ENCODE measurements around the gene PLEKHG4B. TPM values are rescaled to one million over a fixed set of nuclear protein-coding genes. Genes with fewer than 3 reads are reported as not detected.
"Not testable (repeated sequence)": the region's sequence is repeated elsewhere in the genome, so short reads cannot be mapped to it uniquely, and the experiment has no call there.

The PLEKHG4B gene
- total and polyA plus RNA-seq, 2 experiments from 2014 or later: 9.9 to 20.1 TPM

- Histone ChIP-seq H3K9me3 (ENCODE audit: low read depth) (no peaks in the 10 kb centered on the region), H3K27me3 (no peaks in the 10 kb centered on the region), H3K4me3 (no peak overlapping the region), H3K4me1 (ENCODE audit: low read depth) (no peaks in the 10 kb centered on the region), H3K36me3 (no peaks in the 10 kb centered on the region), H3K27ac (no peak overlapping the region)
- no peak for DNase-seq (ENCODE audit: low read depth in 1 of 2, low spot score in 1 of 2)
- no peak for TF ChIP-seq CTCF (IDR thresholded peaks at IDR 0.05; ENCODE audit: low read depth, low read length)
Measured at GRCh38 chr5:163841-164240, 71.9 kb downstream of the PLEKHG4B start.

GRCh38 chr5:164244-164643, 72.3 kb downstream of the PLEKHG4B start:
- Histone ChIP-seq H3K4me3 (no peak overlapping the region), H3K27me3 (no peaks in the 10 kb centered on the region), H3K9me3 (ENCODE audit: low read depth) (no peaks in the 10 kb centered on the region), H3K27ac (no peak overlapping the region), H3K4me1 (ENCODE audit: low read depth) (no peaks in the 10 kb centered on the region), H3K36me3 (no peaks in the 10 kb centered on the region)
- DNase-seq (ENCODE audit: low read depth in 1 of 2, low spot score in 1 of 2): no peak
- no peak for TF ChIP-seq CTCF (IDR thresholded peaks at IDR 0.05; ENCODE audit: low read depth, low read length)

GRCh38 chr5:164783-165182, 72.8 kb downstream of the PLEKHG4B start:
- not testable (repeated sequence) for DNase-seq (ENCODE audit: low read depth in 1 of 2, low spot score in 1 of 2); H3K27ac ChIP-seq; H3K4me1 ChIP-seq (ENCODE audit: low read depth)

GRCh38 chr5:166441-167372, 74.7 kb downstream of the PLEKHG4B start:
- H3K4me1 ChIP-seq (ENCODE audit: low read depth): no peaks in the 10 kb centered on the region
- no peak for TF ChIP-seq CTCF (IDR thresholded peaks at IDR 0.05; ENCODE audit: low read depth, low read length)
- no peaks in the 10 kb centered on the region for H3K27me3 ChIP-seq
- no peak overlapping the region for H3K27ac ChIP-seq
- no peak for DNase-seq (ENCODE audit: low read depth in 1 of 2, low spot score in 1 of 2)
- no peaks in the 10 kb centered on the region for H3K9me3 ChIP-seq (ENCODE audit: low read depth)
- no peak overlapping the region for H3K4me3 ChIP-seq
- no peaks in the 10 kb centered on the region for H3K36me3 ChIP-seq

More at GRCh38 chr5:164783-165182, 72.8 kb downstream of the PLEKHG4B start:
- H3K9me3 ChIP-seq (ENCODE audit: low read depth); H3K4me3 ChIP-seq; H3K27me3 ChIP-seq; H3K36me3 ChIP-seq: not testable (repeated sequence)

GRCh38 chr5:167511-167910, 75.5 kb downstream of the PLEKHG4B start:
- no peak overlapping the region for H3K4me3 ChIP-seq
- H3K27me3 ChIP-seq: no peaks in the 10 kb centered on the region
- H3K4me1 ChIP-seq (ENCODE audit: low read depth): no peaks in the 10 kb centered on the region
- H3K27ac ChIP-seq: no peak overlapping the region
- no peaks in the 10 kb centered on the region for H3K9me3 ChIP-seq (ENCODE audit: low read depth)
- TF ChIP-seq CTCF (IDR thresholded peaks at IDR 0.05; ENCODE audit: low read depth, low read length): no peak
- H3K36me3 ChIP-seq: no peaks in the 10 kb centered on the region
- DNase-seq (ENCODE audit: low read depth in 1 of 2, low spot score in 1 of 2): no peak

- H3K27ac ChIP-seq: no peak overlapping the region
- no peaks in the 10 kb centered on the region for H3K36me3 ChIP-seq
- peak in 1 of 2 donors; percentile 95 for DNase-seq (ENCODE audit: low read depth in 1 of 2, low spot score in 1 of 2)
- no peaks in the 10 kb centered on the region for H3K27me3 ChIP-seq
- TF ChIP-seq CTCF (IDR thresholded peaks at IDR 0.05; ENCODE audit: low read depth, low read length): no peak
- no peaks in the 10 kb centered on the region for H3K9me3 ChIP-seq (ENCODE audit: low read depth)
- H3K4me3 ChIP-seq: no peak overlapping the region
- H3K4me1 ChIP-seq (ENCODE audit: low read depth): no peaks in the 10 kb centered on the region
Measured at GRCh38 chr5:167982-168660, 76.2 kb downstream of the PLEKHG4B start.
